ENCODE data around the gene RFNG. TPM values are rescaled to one million over a fixed set of nuclear protein-coding genes. Genes with fewer than 3 reads are reported as not detected.
A peak's percentile ranks its signal among the peaks of the same experiment; 100 is the strongest.

Gene RFNG
- total and polyA plus RNA-seq, 2 of the 13 experiments (the other 11 are each of a cell fraction or from before 2014, with no cell fraction given): 61.4 to 64.0 TPM

GRCh38 chr17:82013772-82014321 is 37.8 kb downstream of the RFNG start (continued):
- TF ChIP-seq XBP1 (CRISPR knock-in tag; IDR thresholded peaks at IDR 0.05): no peak
- TF ChIP-seq, protein P1, sequence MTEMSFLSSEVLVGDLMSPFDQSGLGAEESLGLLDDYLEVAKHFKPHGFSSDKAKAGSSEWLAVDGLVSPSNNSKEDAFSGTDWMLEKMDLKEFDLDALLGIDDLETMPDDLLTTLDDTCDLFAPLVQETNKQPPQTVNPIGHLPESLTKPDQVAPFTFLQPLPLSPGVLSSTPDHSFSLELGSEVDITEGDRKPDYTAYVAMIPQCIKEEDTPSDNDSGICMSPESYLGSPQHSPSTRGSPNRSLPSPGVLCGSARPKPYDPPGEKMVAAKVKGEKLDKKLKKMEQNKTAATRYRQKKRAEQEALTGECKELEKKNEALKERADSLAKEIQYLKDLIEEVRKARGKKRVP (CRISPR knock-in tag; IDR thresholded peaks at IDR 0.05): no peak
- peak; percentile 50; the same call in 1 of the 2 replicates for TF ChIP-seq BCL6 (CRISPR knock-in tag; IDR thresholded peaks at IDR 0.05)
- TF ChIP-seq EZH2 (conservative IDR thresholded peaks at IDR 0.05; ENCODE audit: low read depth, low read length): no peak
- TF ChIP-seq SRSF1 (optimal IDR thresholded peaks at IDR 0.05; ENCODE audit: low read depth, low read length): no peak
- no peak for TF ChIP-seq ZNF234 (CRISPR knock-in tag; conservative IDR thresholded peaks at IDR 0.05)
- TF ChIP-seq ATAD3A (CRISPR knock-in tag; IDR thresholded peaks at IDR 0.05): no peak
- no peak for TF ChIP-seq NCOA1 (CRISPR knock-in tag; IDR thresholded peaks at IDR 0.05)
- no peak; the same call in 1 of the 2 replicates for TF ChIP-seq ZNF761 (CRISPR knock-in tag; conservative IDR thresholded peaks at IDR 0.05)
- TF ChIP-seq EHMT2 (IDR thresholded peaks at IDR 0.05; ENCODE audit: borderline replicate concordance, low read depth, low read length): no peak
- TF ChIP-seq FOXJ3 (CRISPR knock-in tag; IDR thresholded peaks at IDR 0.05; ENCODE audit: borderline replicate concordance): peak; percentile 15; the same call in 1 of the 2 replicates
- no peak for TF ChIP-seq THAP8 (CRISPR knock-in tag; IDR thresholded peaks at IDR 0.05; ENCODE audit: borderline replicate concordance)
- TF ChIP-seq, protein P2, sequence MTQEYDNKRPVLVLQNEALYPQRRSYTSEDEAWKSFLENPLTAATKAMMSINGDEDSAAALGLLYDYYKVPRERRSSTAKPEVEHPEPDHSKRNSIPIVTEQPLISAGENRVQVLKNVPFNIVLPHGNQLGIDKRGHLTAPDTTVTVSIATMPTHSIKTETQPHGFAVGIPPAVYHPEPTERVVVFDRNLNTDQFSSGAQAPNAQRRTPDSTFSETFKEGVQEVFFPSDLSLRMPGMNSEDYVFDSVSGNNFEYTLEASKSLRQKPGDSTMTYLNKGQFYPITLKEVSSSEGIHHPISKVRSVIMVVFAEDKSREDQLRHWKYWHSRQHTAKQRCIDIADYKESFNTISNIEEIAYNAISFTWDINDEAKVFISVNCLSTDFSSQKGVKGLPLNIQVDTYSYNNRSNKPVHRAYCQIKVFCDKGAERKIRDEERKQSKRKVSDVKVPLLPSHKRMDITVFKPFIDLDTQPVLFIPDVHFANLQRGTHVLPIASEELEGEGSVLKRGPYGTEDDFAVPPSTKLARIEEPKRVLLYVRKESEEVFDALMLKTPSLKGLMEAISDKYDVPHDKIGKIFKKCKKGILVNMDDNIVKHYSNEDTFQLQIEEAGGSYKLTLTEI (CRISPR knock-in tag; conservative IDR thresholded peaks at IDR 0.05): no peak
- TF ChIP-seq KDM2A (CRISPR knock-in tag; IDR thresholded peaks at IDR 0.05; ENCODE audit: borderline replicate concordance, low read depth): no peak
- TF ChIP-seq ZNF614 (CRISPR knock-in tag; IDR thresholded peaks at IDR 0.05; ENCODE audit: borderline replicate concordance): no peak
- TF ChIP-seq, protein P3, sequence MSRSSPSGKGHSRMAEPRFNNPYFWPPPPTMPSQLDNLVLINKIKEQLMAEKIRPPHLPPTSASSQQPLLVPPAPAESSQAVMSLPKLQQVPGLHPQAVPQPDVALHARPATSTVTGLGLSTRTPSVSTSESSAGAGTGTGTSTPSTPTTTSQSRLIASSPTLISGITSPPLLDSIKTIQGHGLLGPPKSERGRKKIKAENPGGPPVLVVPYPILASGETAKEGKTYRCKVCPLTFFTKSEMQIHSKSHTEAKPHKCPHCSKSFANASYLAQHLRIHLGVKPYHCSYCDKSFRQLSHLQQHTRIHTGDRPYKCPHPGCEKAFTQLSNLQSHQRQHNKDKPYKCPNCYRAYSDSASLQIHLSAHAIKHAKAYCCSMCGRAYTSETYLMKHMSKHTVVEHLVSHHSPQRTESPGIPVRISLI (CRISPR knock-in tag; IDR thresholded peaks at IDR 0.05; ENCODE audit: borderline replicate concordance): no peak
- no peak for TF ChIP-seq ZNF724P (CRISPR knock-in tag; IDR thresholded peaks at IDR 0.05; ENCODE audit: borderline replicate concordance)
- TF ChIP-seq ATF7 (IDR thresholded peaks at IDR 0.05): no peak
- TF ChIP-seq ATF7 (CRISPR knock-in tag; IDR thresholded peaks at IDR 0.05): no peak
- TF ChIP-seq ZNF800 (CRISPR knock-in tag; IDR thresholded peaks at IDR 0.05): no peak
- no peak for TF ChIP-seq ZNF30 (CRISPR knock-in tag; IDR thresholded peaks at IDR 0.05)
- TF ChIP-seq KLF12 (CRISPR knock-in tag; IDR thresholded peaks at IDR 0.05; ENCODE audit: borderline replicate concordance): no peak
